Stimulated activated CD8-positive, alpha-beta memory T cell treated with anti-CD3 and anti-CD28 coated beads, Interleukin-15, amount 100 ng/mL, for 48 hours (primary cell): Measurements from ENCODE around the gene NTM.

ENCODE experiments used
- DNase-seq, 2 donors: peaks; one replicate each; pipeline ENCODE4 v3.0.0-alpha.2; 2020; ENCODE audit warnings: low read depth in 2 of 2

Gene NTM

DNA sequence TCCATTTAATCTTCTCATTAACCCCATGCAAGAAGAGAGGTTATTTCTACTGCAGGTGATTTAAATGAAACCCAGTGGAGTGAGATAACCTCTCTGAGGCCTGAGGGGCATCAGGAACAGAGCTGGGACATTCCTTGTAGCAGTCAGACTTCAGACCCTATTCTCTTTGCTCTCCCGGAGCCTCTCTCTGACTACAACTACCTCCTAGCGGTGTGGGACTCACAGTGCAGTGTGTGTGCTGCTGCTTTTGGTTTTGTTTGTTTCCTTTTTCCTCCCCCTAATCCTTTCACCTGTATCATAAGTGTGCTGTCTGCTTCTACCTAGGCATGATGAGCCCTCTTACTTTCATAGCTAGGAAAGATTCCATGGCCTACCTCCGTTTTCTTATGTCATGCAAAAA, 769.6 kb downstream of the NTM start:
- DNase-seq = no peak

DNA sequence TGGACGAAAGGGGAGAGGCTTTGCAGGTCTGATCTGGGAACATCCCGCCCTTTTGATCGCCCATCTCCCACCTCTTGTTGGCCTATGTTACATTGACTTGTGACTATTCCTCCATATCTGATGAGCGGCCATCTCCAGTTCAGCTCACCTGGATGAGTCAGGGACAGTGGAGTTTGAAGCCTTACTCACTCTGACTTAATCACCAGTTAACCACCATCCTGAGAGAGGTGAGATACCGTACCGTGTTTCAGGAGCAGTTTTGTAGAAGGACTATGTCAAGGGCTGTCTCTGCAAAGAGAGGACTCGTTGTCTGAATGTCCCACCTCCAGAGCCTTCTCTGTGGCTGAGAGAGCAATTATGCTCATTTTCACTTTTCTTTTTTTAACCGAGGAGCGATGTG, 771.7 kb downstream of the NTM start:
- no peak for DNase-seq

DNA sequence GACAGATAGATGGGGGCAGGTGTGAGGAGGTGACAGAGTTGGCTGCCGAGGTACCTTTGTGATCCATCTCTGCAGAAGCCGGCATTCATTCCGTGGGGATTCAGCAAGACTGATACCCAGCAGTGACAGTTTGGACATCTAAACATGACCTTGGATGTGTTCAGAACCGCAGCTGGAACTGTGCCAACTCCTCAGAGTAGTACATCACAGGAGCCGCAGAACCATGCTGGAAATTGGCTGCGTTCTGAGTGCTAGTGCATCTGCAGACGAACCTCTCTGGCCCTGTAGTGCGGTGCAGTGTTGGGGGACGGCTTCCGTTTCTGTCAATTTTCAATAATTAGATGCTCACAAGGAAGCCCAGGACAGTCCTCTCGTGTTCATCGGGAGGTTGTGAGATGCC, 772.1 kb downstream of the NTM start:
- no peak for DNase-seq

DNA sequence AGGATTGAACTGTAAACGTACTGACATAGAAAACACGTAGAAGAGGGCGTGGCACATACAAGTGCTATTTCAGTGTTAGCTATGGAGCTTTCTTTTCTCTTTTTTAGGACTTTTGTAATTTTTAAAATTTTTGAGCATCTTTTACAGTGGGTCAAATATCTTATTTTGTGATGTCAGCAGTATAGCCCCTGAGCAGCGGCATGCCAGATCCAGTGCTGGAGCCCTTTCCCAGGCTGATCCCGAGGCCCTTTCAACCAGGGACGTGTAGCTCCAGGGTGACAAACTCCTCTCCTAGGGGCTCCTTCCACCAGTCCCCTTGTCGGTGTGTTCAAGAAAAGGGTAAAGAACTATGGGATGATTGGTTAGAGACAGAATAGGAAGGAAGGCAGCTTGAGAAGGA, 777.0 kb downstream of the NTM start:
- no peak for DNase-seq

DNA sequence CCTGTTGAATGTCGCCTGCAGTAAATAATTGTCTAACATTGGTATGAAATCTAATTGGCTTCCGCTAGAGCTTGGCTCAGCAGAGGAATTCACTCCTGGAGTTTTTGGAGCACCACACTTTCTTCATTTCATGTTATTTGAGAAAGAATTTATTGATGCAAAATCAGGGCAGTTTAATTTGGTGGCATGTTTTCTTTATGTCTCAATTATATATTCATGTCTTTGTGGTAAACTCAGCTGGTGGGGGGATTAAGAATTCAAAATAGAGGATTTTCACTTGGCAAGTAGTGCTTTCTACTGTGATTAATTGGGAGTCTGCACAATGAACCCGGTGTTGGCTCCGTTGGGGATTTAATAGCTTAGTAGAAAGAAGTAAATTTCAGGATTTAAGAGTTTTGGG, 784.4 kb downstream of the NTM start:
- DNase-seq = no peak

DNA sequence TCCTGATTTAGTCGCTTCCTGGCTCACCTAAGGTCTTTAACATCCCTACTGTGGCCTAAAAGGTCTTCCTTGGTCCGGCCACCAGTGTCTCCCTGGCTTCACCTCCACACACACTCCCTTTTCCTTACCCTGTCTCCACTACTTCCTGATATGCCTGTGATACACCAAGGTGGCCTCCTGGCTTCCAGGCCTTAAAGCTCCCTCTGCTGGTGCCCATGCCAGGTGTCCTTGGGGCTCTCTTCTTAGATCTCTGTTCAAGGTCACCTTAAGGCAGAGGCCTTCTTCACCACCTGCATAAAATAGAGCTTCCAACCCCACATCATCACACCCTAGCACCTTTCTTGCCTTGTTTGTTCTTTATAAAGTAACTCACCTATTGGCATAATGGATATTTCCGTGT, 787.7 kb downstream of the NTM start:
- DNase-seq = no peak

DNA sequence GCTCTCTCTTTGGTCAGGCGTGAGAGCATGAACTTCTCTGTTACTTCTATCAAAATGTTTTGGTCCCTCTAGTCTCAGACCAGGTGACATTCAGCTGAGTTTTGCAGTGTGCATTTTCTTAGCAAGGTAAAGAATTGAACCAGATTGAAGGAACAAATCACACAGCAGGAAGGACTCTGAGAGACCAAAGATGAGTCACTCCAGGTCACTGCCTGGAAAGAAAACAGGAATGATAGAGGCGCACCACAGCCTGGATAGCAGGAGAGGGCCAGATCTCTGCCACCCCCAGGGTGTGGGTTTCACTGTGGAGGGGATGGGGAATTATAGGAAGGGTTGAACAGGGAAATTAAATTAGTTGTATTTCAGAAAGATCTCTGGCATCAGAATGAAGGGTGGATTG, 788.3 kb downstream of the NTM start:
- no peak for DNase-seq

DNA sequence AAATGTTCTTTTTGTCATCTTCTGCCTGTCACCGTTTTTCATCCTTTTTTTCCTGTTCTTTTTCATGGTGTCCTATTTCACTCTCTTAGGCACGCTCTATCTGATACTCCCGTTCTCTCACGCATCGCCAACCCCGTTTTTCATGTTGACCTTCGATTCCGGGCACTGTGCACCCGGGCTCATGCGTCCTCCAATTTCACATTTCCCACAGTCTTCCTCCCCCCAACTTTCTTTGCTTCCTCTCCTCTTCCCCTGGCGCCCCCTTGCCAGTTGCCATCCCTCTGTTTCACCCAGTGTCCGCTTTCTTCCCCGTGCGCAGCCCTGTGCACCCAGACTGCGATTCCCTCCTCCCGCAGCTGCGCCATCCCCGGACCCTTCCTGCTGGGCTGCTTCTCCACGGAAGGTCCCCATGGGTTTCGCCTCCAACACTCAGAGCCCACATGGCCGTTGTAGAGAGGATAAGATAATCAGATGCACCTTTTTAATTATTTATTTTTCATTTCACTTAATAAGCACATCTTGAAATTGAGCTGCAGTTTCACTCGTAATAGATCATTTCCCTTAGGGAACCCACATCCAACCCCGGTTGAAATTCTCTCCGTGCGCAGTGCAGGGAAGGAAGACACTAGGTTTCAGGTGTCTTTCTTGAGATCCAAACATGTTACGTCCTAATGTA, 791.1 kb downstream of the NTM start:
- no peak for DNase-seq

DNA sequence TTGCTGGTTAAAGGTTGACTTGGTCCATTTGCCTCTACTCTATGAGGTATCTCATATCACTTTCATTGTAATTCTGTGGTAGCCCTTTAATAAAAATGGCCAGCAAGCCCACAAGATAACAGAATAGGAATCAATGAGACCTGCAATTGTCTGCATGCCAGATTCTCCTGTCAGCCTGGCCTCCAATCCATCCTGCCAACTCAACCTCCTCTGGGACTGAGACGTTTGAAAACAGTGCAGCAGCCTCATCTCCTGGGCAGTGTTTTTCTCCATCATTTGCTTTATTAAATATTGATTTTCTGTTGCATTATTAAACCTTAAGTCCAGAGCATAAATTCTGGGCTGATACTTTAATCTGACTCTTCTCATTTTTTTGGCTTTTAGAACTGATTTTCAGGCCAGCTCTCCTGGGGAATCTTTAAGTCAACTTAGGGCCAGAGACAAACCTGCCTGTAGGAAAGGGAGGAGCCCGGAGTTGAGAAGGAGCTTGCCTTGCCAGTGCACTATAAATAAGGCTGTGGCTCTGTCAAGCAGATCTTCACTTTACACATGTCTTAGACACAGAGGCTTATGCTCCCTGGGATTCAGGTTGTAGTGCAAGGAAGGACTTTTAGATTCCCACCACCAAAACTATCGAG, 798.0 kb downstream of the NTM start:
- DNase-seq = no peak

DNA sequence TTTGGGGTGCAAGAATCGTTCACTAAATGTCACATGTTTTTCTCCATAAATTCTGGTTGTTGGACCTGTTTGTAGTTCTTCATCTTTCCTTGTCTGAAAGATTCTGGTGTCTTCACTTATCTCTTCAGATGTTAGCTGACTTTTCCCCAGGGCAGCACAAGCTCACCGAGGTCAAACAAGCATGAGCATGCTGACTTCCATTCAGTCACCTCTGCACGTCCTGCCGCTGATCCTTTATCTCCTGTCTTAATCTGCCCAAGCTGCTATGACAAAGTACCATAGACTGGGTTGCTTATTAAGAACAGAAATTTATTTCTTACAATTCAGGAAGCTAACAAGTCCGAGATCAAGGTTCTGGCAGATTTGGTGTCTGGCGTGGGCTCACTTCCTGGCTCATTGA, 800.6 kb downstream of the NTM start:
- DNase-seq = no peak

DNA sequence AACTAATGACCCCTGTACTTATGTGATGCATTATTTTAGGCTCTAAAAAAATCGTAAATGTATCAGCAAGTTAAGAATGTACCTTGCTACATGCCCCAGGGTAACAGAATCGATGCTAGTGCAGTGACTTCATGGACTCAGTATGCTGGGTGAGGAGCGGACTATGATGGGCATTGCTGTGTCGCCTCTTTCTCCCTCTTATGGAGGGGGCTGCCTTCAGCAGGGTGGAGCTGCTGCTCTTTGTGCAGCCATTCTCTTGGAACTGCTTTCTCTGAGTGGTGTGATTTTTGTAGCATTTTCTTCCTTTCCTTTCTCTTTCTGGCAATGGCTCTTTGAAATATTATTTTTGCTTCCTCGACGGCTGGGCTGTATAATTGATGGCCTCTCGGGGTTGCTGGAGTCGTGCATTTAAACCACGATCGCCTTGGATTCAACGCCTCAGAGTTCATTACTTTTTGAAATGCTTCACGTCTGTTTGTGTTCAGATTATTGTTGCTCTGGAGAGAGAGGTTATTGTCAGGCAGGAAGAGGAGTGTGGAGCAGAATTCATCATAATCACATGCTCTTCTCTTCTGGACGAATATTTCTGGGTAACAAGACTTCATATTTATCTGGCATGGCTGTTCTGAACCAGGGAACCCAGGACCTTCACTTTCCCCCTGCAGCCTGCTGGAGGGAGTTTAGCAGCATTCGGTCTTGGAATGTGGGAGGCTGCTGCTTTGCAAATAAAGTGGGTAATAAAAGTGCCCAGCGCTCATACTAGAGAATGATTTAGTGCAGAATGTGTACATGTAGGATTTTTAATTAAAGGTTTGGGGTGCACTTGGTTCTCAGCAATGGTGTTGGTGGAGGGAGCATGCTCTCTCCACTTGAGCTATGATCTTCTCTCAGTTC, 804.2 kb downstream of the NTM start:
- no peak for DNase-seq

DNA sequence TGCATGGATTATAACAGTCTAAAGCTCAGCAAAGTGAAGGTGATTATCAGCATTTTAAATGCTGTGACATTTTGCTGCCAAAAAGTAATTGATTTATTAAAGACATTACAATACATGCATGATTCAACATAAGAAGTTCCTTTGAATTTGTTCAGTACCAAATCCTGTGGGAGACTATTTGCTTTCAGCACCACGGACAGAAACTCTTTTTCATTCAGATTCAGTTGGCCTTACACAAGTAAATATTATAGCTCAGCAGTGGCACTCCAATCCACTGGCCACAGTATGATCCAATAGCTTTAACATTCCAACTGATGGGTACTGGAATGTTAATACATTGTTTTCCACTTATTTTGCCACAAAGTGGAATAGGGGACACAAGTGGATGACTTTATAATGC, 806.7 kb downstream of the NTM start:
- no peak for DNase-seq

DNA sequence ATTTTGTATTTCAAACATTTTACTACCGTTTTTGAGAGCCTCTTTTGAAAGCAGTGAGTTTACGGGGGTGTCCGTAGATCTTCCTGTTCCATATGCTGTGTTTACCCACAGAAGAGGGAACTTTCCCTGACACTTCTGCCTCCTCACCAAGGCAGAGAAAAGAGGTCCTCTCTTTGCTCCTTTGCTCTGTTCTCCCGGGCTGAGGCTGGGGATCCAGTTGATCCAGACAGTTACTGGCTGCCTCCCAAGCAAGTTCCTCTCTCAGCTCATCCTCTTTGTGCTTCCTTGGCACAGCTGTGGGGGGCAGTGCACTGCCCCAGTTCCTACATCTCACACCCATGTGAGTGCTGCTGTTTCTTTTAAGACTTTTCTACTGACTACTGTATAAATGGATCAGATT, 813.7 kb downstream of the NTM start:
- DNase-seq = no peak

DNA sequence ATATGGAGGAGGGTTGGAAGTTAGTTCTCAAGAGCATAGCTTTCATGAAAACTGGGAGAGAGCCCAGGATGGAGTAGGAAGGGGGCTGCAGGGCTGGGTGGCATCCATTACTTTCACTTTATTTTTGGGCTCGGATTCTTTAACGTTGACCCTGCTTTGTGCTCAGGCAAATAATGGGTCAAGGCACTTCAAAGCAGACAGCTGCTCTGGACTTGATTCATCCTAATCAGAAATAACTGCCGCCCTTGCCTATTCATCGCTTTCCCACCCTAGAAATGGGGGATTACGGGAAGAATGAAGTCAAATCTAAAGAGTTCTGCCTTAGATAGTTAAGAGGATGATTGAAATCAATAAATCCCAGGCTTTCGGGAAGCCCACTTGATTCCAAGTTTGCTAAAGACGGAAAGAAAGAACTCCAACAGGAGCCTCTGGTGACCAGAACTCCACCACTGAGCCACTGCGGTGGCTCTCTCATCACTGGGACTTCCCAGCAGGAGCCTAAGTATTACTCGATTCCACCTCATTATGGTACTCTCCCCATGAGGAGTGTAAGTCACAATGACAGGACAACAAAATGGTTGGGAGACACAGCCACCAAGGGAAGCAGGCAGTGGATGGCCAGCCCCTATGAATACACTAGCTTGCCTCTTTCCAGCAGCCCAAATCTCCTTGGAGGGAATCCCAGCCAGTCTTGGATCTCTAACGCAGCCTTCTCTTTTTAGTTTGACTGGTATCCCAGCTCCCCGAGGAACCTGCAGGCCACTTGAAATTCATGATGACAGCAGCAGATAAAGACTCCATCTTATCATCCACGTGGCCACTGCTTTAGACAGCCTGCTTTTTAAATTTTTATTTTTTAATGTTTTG, 815.5 kb downstream of the NTM start:
- DNase-seq = no peak

DNA sequence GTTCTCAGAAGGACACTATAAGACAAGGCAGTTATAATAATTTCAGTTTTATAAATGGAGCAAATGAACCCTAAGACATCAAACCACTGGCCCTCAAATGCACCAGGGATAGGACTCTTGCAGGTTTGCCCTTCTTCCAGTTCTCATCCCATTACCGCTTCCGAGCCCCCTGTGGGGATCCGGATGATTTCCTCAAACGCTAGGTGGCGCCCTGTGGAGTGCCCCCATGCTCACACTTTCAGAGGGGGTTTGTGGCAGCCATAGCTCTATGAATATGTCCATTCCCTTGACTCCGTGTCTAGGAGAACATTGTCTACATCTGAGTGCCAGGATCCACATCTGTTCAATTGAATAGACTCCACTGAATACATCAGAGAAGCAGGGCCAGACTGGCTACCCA, 816.3 kb downstream of the NTM start:
- DNase-seq = no peak

DNA sequence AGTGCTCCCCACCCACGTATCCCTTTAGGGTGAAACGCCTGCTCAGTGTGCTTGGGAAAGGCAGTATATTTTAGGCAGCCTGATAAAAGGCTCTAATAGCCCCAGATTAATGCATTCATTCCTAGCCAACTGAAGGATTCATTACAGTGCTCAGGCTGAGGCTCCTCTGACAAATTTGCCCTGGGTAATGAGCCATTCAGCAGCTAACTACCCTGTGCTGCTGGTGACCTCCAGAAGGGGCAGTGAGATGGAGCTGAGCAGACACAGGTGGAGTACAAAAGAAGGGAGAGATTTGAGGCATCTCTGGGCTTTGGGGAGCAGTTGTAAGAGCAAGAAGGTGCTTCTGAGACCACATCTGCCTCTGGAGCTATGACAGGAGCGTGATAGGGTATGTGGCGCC, 817.0 kb downstream of the NTM start:
- DNase-seq = no peak

DNA sequence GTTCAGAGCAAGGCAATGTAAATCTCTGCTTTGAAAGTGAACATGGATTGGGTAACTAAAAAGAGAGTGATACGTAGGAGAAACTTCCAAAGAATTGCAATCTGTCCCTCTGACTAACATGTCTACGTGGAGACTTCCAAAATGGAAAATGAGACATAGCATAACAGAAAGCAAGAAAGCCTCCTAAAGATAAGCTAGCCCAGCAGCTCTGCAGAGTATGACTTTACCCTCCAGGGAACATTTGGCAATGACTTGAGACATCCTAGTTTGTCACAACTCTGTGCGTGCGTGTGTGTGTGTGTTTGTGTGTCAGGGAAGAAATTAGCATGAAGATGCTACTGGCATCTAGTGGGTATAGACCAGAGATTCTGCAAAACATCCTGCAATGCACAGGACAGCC, 817.4 kb downstream of the NTM start:
- DNase-seq = no peak

DNA sequence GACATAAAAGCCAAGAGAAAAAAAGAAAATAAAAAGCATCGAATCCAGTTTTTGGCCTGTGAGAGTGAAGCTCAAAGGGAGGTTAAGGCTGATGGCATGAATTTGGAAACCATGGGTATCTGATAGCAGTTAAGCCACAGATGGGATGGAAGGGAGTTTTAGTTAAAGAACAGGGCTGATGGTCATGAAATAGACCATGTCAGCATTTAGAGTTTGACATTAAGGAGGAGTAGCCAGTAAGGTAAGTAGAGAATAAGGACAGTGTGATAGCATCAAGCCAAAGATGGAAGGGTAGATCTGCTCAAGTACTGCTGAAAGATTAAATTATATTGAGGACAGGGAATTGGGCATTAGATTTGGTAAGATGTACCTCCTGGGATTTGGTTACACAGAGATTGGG, 826.5 kb downstream of the NTM start:
- DNase-seq = no peak

DNA sequence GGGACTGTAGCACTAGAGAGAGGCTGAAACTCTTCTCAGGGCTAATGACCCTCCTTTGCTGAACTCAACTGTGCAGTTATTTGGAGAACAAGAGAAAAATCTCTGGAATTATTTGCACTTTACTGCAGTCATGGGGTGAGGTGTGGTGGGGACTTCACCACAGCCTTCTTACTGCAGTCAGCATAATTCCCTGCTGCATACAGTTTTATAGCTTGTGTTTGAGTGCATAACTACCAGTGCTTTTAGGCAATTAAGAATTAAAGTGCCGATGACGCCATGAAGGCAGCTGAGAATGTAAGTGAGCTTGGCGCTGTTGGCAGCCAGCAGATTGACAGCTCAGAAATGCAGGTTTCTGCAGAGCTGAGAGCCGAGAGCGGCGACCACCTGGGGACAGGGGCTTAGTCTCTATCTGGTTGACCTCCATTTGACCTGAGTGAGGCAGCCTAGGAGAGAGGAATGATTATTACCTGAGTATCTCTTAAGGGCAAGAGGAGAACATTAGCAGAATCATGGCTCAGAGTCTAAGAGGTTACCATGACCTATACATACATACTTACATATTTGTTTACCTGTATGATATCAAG, 830.0 kb downstream of the NTM start:
- no peak for DNase-seq

DNA sequence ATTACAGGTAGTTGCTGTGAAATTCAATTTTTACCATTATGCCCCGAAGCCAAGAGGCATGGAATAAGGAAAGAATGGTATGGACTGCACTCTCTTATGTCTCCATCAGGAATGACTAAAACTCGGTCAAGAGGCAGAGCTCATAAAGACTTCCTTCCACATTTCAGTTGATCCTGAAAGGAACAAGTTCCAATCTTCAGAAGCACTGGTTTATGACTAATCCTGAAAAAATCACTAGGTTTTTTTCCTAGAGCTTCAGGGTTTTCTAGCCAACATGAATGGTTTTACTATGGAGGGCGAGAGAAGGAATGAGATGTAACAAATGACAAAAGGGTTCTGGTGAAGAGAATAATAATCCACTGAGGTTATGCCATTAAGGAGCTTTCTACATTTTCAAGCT, 832.2 kb downstream of the NTM start:
- no peak for DNase-seq

DNA sequence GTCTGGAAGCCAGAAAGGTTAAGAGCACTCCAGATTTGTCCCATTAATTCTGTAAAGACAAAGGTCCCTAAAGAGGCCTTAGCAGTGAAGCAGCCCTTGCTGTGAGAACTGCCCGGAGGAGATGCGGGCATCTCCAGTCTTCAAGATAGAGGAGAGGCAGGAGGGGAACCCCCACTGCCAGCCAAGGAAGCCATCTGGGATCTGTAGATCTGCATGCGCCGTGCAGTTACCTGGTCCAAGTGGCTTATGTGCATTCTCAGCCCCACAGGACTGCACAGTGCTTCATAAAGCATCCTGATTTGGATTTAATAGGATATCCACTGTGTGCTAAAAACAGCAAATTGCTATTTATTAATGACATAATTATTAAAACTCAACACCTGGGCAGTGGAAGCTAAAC, 834.6 kb downstream of the NTM start:
- no peak for DNase-seq

DNA sequence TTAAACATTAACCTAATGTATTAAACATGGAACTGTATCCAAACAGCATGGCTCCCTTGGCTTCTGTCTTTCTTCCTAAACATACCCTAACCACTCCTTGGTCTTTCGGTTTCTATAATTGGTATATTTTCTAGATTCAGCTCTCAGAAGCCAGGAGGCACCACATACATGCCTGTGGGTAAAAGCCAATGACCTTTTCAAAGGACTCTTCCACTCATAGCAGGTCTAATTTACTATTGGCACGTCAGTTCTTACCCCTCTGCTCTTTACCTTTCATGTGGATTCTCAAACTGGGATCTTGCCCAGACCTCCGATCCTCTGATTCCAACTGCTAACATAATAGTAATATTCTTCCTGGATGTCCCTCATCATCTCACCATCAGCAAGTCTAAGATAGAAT, 835.1 kb downstream of the NTM start:
- no peak for DNase-seq
